Jurkat, Clone E6-1 (cell line): ENCODE data around the gene BCAS1.

Experiments used
- DNase-seq: peaks from one replicate; pipeline ENCODE4 v3.0.0-alpha.2; 2011; ENCODE audit warnings: low read depth, low spot score
- H3K4me3 ChIP-seq: 2 replicates; pipeline ENCODE4 v1.5.1; 2011; ENCODE audit warnings: mild to moderate bottlenecking, low read length, control low read depth, moderate library complexity

BCAS1 gene

DNA sequence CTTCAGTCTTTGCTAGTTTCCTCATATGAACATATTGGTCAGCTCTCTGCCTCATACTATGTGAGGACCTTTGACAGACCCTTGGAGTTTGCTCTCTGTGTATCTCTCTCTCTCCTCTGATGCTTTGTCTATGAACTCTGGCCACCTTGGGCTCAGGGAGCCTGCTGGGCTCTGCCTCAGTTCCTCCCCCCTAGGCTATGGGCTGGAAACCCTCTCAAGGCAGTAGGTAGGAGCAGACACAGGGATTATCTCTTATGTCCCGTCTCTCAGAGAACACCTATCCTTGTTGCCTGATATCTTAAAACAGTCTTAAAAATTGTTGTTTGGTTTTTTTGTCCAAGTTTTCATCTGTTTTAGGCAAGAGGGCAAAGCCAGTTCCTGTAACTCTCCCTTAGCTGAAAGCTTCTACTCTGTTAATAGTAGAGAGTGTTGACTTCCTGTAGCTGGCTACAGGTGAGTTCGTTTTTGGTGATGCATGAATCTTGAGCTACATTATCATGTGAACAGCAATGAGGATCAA, 68.3 kb downstream of the BCAS1 start:
- H3K4me3 ChIP-seq = no peak overlapping the region
- DNase-seq = no peak

DNA sequence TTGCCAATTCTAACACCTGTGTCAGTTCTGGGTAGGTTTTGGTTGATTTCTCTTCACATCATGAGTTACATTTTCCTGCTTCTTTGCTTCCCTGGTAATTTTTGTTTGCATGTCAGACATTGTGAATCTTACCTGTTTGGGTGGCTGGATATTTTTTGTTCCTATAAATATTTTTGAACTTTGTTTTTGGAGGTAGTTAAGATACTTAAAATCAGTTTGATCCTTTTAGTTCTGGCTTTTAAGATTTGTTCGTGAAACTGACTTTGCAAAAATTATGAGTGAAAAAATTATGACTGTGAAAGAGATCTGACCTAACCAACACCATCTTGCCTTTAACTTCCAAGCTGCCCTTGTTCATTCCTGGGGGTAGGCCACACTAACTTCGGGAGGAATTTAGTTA, 69.5 kb downstream of the BCAS1 start:
- no peak overlapping the region for H3K4me3 ChIP-seq
- DNase-seq = no peak

DNA sequence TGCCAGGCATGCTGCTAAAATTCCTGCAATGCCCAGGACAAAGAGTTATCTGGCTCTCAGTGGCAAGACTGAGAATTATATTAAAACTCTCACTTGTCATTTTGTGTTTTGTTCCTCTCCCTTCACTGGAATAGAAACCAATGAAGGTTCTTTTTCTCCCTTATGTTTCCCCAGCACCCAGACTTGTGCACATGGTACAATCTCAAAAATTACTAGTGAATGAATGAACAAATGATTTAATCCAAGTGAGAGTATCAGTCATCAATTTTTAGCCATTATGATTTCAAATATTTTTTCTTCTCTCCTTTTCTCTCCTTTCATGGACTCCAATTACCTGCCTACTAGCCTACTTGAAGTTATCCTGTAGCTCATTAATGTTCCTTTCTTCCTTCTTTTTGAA, 70.1 kb downstream of the BCAS1 start:
- H3K4me3 ChIP-seq = no peak overlapping the region
- no peak for DNase-seq

DNA sequence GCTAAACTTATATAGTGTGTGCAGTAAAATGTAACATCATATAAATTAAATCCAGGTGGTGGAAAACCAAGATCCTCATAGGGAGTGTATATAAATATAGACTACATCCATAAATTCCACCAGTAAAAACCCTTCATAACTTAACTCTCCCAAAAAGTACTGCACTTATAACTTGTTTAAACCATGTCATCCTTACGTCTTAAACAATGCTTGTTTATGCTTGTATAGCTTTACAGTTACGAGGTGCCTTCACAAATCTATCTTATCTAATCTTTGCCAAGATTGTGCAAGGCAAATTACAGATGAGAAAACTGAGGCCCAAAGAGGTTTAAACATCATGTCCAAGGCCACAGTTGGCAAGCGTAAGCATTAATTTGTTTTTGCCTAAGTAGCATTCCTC, 71.3 kb downstream of the BCAS1 start:
- no peak overlapping the region for H3K4me3 ChIP-seq
- DNase-seq = no peak

DNA sequence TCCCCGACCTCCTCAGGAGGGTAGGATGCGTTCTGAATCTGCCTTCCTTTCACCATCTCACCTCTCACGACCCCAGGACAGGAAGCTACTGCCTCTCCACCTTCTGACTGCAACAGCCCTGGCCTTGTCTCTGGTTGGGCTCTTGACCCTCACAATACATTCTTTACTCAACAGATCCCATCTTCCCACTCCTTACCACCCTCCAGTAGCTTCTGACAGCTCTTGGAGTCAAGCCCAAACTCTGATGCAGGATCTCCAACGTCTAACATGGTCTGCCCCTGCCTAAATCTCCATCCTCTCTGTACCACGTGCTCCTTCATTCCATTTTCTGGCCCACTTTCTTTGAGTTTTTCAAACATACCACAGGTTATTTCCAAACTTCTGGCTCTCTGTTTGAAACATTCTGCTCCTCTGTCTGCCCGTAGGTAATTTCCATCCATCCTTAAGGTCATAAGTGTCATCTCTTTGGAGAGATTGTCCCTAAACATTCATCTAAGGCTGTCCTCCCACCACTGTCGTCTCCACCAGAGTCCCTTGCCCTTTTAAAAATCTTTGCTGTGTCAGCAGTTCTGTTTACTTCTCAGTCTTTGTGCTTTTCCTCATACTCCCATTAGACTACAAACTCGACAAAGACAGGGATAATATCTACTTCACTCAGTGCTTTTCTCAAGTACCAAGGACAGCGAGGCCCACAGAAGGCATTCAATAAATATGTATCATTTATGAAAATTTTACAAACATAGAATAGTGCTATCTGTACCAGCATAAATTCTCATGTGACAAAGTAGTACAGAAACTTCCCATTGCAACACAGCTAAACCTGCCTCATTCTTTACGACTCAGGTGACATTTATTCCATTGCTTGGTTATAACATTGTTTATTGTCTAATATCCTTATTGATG, 73.6 kb downstream of the BCAS1 start:
- no peak overlapping the region for H3K4me3 ChIP-seq
- no peak for DNase-seq

DNA sequence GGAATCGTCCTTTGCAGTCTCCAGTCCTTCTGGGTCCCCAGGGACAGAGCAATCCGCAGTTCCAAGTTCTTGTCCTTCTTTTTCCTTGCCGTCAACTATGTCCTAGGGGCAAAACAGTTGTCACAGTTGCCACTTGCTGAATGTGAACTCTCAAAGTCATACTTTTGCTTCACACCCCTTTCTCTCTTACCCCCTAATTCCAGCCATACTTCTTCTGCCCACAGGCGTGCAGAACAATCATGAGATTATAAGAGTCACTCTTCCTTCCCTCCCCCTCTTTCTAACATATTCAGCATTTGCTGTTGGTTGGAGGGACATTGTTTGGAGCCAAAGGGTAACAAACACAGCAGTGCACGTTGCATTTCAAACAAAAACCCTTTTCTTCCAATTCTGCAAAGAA, 74.4 kb downstream of the BCAS1 start:
- no peak overlapping the region for H3K4me3 ChIP-seq
- DNase-seq = no peak

DNA sequence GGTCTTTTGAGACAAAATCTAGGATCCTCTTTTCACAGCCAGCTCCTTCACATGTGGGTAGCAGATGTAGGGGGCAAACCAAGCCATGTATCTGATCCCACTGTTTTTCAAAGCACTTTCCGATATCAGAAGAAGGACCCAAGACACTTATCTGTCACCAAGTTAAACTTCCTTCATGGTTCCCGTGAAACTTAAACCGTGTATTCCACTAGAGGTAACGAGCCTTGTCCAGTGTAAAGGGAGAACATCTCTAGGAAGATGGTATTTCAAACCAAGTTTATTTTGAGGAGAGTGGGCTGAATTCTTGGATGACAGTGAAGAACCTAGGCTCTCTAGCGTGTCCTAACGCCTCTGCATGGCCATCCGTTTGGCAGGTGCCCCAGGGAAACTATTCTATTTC, 76.3 kb downstream of the BCAS1 start:
- no peak for DNase-seq
- H3K4me3 ChIP-seq = no peak overlapping the region

DNA sequence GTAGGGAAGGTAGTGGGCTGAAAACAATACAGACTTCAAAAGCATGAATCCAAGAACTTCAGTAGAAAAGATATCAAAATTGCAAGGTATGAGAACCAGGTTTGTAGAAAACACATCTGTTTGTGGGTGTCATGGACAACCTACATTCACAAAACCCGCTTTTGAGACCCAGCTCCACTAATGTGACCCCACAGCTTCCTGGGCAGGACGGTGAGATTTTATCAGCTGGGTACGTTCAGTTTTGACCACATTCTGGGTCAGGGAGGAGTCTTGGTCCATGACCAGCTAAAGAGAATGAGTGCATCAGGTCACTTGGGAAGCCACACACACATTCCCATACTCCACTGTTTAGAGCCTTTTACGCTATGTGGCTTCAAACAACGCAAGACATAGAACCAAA, 77.1 kb downstream of the BCAS1 start:
- no peak overlapping the region for H3K4me3 ChIP-seq
- DNase-seq = no peak

DNA sequence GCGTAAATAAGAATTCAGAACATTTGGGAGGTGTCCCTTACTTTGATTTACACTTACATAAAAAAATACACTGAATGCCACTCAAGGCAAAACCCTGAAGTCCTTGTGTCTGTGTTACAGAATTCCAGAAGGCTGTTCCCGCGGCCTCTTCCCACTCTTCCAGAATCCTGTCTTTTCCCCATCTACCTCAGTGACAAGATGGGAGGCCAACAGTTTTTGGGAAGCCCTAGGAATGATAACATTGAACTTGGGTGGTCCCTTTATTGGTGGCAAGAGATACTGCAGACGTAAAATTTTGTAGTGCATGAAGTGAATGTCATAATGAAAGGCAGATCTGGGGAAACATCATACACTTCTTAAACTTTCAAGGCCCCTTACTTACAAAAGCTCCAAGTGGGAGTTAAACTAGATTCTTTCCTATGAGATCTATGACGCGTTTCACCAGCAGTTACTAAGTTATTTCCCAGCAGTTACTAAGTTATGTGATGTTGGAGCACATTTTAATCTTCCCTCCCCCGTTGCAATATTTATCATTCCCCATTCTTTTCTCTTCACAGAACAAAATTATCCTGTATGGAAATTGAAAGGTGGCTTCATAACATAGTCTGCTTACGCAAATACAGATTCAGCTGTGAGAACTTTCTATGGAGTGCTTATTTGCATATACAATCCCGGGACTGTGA, 79.5 kb downstream of the BCAS1 start:
- no peak overlapping the region for H3K4me3 ChIP-seq
- DNase-seq = no peak

DNA sequence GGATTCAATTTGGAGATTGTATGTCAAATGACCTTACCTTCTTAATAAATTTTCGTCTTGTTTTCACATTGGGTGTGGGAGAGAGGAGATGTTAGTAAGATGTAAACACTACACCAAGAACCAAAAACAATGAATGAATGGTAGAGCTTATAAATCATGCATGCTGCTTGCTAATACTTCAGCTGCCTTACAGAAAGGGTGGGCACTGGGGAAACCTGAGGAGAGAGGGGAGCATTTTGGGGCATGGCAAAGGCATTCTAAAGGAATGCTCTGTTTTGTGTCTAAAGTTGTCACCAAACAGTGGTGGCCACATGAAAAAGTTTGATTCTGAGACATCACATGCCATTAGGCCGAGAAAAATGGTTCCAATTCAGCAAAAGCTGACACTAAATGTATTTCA, 80.4 kb downstream of the BCAS1 start:
- no peak overlapping the region for H3K4me3 ChIP-seq
- DNase-seq = no peak

DNA sequence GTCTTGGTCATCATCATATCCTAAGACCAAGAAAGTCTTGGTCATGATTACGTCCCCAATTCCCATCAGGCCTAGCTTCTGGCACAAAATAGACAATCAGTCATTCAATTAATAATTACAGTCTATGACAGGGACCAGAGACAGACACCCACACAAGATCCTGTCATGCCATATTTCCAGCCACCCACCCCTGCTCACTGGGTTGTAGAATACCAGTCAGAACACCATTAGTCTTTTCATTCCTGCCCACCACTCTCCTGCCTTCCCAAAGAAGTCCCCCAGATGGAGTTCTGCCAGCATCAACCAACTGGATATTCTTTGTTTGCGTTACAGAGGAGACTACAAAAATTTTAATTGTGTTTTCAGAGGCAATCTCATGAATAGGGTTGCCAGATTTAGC, 81.0 kb downstream of the BCAS1 start:
- H3K4me3 ChIP-seq = no peak overlapping the region
- DNase-seq = no peak

DNA sequence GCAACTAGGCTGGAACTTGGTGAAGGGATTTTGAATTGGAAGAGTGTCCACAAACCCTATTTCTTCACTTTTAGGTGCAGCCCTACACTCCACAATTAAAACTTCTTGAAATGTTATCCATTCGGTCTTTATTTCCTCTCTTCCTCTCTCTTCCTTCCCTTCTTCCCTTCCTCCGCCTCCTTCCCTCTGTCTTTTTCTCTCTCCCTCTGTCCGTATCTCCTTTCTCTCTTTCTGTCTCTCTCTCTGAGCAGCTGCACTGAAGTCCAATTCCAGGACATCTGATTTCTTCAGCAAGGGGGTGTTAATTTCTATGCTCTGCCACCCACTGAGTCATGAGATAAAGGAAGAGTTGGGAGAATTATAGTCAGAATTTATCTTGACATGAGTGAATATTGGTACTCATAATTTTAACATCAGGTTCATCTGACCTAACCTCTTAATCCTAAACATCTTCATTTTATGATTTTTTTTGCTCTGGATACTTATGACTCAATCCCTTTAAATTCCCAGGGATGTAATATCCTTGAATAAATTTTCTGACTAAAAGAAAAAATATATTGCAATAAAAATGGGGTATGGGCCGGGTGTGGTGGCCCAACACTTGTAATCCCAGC, 84.2 kb downstream of the BCAS1 start:
- H3K4me3 ChIP-seq = no peak overlapping the region
- no peak for DNase-seq

DNA sequence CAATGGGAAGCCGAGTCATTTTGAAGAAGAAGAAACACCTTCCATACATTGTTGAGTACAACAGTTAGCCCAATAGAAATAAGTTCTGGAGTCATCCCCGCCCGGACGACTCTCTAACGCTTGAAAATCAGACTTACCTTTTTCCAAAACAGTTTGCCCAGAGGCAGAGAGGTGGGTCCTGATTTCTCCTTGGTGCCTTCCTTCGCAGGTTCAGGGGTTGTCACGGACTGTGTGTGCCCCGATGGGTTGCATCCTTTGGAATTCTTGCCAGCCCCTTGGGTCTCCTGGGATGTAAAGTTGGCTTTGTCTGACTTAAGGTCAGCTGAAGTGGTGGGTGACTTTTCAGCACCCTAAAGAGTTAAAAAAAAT, 85.3 kb downstream of the BCAS1 start:
- DNase-seq = no peak
- H3K4me3 ChIP-seq = no peak overlapping the region

DNA sequence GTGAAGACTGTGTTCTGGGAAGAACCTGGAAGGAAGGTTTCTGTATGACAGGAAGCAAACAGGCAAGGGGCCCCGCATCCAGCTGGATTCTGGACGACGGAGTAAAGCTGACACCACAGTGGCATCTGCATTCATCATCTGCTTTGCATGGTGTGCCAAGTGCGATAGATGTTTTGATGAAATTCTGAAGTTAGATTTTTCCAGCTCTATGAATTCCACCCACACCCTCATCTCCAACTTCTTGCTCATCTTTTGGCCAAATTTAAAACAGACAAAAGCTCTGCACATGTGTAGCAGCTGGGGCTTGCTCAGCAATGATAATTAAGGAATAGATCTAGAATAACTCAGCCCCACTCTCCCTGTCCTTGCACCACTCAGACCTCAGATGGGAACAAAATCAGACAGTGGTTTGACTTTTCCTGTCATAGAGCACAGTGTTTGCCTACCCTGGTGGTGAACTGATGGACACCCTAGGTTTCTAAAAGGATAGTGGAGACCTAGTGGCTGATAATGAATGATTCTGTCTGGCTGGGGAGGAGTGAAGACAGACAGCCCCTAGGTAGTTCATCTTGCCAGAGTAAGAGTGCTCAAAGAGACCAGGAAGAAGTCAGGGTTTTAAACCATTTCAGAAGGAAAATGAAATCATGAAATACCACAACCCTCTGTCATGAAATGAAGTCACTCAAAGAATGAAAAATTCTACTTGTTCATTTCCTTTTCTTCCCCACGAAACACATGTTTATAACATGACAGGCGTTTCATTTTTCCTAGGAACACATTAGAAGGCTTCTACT, 85.8 kb downstream of the BCAS1 start:
- no peak for DNase-seq
- H3K4me3 ChIP-seq = no peak overlapping the region

DNA sequence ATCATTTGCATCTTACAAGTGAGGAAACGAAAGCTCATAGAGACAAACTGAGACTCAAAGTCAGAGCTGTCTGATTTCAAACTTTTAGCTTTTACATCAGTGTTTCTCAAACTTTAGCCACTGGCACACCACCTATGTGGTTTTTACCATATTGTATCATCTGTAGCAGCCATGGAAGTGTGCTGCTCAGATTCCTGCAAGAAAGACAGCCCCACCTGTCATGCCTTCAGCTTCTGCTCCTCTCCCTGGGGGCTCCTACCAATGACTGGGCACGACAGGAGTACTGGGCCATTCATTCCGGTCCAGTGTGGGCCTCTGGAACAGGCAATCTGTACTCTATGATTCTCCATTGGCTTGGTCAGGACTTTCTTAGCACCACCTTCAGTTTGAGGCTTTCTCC, 87.0 kb downstream of the BCAS1 start:
- no peak overlapping the region for H3K4me3 ChIP-seq
- DNase-seq = no peak

DNA sequence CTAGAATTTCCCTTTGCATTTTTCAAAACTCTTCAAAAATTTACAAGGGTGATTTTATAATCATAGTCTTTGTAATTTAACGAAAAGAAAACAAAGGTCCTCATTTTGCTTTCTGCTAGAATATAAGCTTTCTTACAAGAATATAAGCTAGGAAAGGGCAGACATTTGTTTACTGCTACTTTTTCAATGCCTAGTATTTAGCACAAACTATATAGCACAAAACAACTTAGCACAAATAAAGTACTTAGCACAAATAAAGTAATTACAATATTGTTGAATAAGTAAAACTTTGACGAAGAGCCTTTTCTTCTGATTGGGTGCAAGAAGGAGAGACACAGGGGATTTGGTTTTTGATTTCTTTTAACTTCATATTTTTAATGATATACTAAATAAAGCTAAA, 87.8 kb downstream of the BCAS1 start:
- DNase-seq = no peak
- H3K4me3 ChIP-seq = no peak overlapping the region

DNA sequence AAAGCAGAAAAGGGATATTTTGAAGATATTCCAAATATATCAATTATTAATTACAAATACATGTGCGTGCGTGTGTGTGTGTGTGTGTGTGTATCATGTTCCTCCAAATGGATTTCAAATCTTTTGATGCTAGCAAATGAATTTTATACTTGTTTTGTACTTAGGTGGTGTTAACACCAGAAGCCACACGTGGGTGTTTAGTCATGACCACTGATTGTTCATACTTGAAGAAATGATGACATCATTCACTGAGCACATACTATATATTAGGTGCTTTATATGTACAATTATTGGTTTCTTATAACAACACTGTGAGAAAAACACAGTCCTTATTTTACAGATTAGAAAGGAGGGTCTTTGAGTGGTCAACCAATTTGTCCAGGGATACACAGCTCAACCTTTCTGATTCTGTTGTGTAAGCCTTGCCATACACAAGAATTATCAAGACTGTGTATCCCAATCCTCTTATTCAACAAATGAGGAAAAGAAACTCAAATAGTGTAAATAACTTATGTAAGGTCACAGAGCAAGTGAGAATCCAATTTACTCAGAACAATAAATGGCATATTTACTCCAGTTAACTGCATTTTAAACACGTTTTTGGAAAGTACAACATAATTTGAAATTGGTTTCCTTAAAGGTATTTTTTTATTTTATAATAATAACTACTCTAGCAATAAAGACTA, 88.5 kb downstream of the BCAS1 start:
- no peak for DNase-seq

DNA sequence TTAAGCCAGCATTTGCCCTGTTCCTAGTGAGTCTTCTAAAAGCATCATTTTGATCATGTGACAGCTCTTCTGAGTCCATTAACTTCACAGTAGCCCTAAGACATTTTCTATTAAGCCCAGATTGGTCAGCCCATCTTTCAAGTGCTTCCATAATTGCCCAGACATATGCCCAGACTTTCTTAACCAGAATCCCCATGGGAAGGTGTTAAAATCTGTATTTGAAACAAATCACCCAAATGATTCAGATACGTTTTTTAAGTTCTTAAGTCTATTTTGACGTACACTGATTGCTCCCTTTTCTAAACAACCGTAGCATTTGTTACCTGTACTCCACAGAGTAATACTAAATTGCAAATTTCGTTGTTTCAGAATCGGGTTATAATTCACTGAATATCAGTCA, 89.3 kb downstream of the BCAS1 start:
- H3K4me3 ChIP-seq = no peak overlapping the region
- no peak for DNase-seq

More for the DNA sequence above, 88.5 kb downstream of the BCAS1 start:
- no peak overlapping the region for H3K4me3 ChIP-seq

DNA sequence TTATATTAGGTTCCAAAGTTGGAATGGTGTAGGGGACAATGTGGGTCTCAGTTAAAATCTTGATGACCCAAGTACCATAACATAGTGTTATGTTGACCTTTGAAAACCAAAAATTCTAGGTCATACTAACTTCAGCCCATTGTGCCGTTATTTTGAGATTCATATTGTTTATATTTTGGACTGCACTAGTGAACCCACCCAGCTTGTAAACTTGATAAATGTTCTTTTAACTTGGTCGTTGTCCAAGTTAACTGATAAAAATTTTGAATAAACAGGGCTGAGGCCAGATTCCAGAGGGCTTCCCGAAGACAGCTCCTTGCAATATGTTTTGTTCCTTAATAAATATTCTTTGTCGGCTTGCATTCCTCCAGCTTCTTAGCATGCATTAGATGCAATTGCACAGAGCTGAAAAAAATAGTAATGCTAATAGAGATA, 90.3 kb downstream of the BCAS1 start:
- no peak for DNase-seq
- H3K4me3 ChIP-seq = no peak overlapping the region
